Erythroblast (primary cell): ENCODE data around the gene BHLHE23.
"Not testable (repeated sequence)": the region's sequence is repeated elsewhere in the genome, so short reads cannot be mapped to it uniquely, and the experiment has no call there.

Experiments used
- GATA1 ChIP-seq: IDR thresholded peaks from 2 replicates; pipeline ENCODE4 v1.6.1; 2011; ENCODE audit warnings: low read depth, mild to moderate bottlenecking, control low read depth, low read length, moderate library complexity
- POLR2A ChIP-seq: IDR thresholded peaks from 2 replicates; pipeline ENCODE4 v1.6.1; 2011; ENCODE audit warnings: mild to moderate bottlenecking, low read length

GRCh38 chr20:62960446-62961309, 46.1 kb downstream of the BHLHE23 start:
- not testable (repeated sequence) for TF ChIP-seq POLR2A, GATA1
